HFFc6 (cell line): ENCODE data around the gene MYO10. TPM values are rescaled to one million over a fixed set of nuclear protein-coding genes. Genes with fewer than 3 reads are reported as not detected.
"Not testable (repeated sequence)": the region's sequence is repeated elsewhere in the genome, so short reads cannot be mapped to it uniquely, and the experiment has no call there.

Experiments used
- DNase-seq: peaks from one replicate; pipeline ENCODE4 v3.0.0-alpha.2; 2018
- H3K27ac Mint-ChIP-seq: 2 replicates; pipeline ENCODE4 v1.8.0; 2020; ENCODE audit warnings: mild to moderate bottlenecking, mixed read lengths
- H3K27me3 Mint-ChIP-seq: 2 replicates; pipeline ENCODE4 v1.8.0; 2021; ENCODE audit warnings: mild to moderate bottlenecking, moderate library complexity, mixed read lengths; ENCODE audit not compliant: insufficient read depth
- H3K36me3 Mint-ChIP-seq: 2 replicates; pipeline ENCODE4 v1.8.0; 2021; ENCODE audit warnings: low read depth, mixed read lengths
- H3K4me1 Mint-ChIP-seq: 2 replicates; pipeline ENCODE4 v1.8.0; 2020; ENCODE audit warnings: low read depth, mixed read lengths
- H3K4me3 Mint-ChIP-seq: 2 replicates; pipeline ENCODE4 v1.8.0; 2020; ENCODE audit warnings: mild to moderate bottlenecking, moderate library complexity, mixed read lengths
- H3K9me3 Mint-ChIP-seq: 2 replicates; pipeline ENCODE4 v1.8.0; 2020; ENCODE audit warnings: mild to moderate bottlenecking, mixed read lengths
- total RNA-seq, 6 experiments: library from RNA; stranded (reverse); fragmentation: NEBNext Ultra II Directional; extraction: Animal tissue kit (Norgen Biotek cat#: 25700); gene quantifications; 2 replicates in 1 of 6; 3 replicates in 5 of 6; pipeline ENCODE4 v1.2.3, GENCODE V29; 2021
- TF ChIP-seq, protein P1 (sequence below): fragments of 200-600 bp; sonication (generic); IDR thresholded peaks from 2 replicates; pipeline ENCODE4 v1.5.0; 2021; ENCODE audit warnings: antibody characterized with exemption, mild to moderate bottlenecking

The MYO10 gene
- total RNA-seq, 6 experiments from 2014 or later = 99.4 to 142 (median 129) TPM

GRCh38 chr5:16742938-16743337 is 193.2 kb downstream of the MYO10 start:
- no peak for DNase-seq
- Mint-ChIP-seq H3K27ac (peak overlapping the region; percentile 86), H3K4me3 (no peak overlapping the region), H3K27me3 (peaks cover 10% of the 10 kb centered on the region), H3K4me1 (peaks cover 42% of the 10 kb centered on the region), H3K36me3 (peaks cover 38% of the 10 kb centered on the region), H3K9me3 (0 out of 2 replicates have a peak, but pooled peaks cover 5% of the 10 kb centered on the region)
- TF ChIP-seq, protein P1, sequence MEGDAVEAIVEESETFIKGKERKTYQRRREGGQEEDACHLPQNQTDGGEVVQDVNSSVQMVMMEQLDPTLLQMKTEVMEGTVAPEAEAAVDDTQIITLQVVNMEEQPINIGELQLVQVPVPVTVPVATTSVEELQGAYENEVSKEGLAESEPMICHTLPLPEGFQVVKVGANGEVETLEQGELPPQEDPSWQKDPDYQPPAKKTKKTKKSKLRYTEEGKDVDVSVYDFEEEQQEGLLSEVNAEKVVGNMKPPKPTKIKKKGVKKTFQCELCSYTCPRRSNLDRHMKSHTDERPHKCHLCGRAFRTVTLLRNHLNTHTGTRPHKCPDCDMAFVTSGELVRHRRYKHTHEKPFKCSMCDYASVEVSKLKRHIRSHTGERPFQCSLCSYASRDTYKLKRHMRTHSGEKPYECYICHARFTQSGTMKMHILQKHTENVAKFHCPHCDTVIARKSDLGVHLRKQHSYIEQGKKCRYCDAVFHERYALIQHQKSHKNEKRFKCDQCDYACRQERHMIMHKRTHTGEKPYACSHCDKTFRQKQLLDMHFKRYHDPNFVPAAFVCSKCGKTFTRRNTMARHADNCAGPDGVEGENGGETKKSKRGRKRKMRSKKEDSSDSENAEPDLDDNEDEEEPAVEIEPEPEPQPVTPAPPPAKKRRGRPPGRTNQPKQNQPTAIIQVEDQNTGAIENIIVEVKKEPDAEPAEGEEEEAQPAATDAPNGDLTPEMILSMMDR = no peak

- H3K27me3 Mint-ChIP-seq = peaks cover 8% of the 10 kb centered on the region
- DNase-seq = no peak
- TF ChIP-seq, protein P1 = peak; percentile 11; the same call in 1 of the 2 replicates
- H3K4me1 Mint-ChIP-seq = peaks cover 62% of the 10 kb centered on the region
- H3K36me3 Mint-ChIP-seq = peaks cover 44% of the 10 kb centered on the region
- 0 out of 2 replicates have a peak, but pooled peaks cover 5% of the 10 kb centered on the region for H3K9me3 Mint-ChIP-seq
- H3K27ac Mint-ChIP-seq = peak overlapping the region; percentile 4; the same call in 1 of the 2 replicates
- H3K4me3 Mint-ChIP-seq = no peak overlapping the region
Measured at GRCh38 chr5:16740811-16741392, 195.2 kb downstream of the MYO10 start.

GRCh38 chr5:16740066-16740810 is 195.8 kb downstream of the MYO10 start:
- DNase-seq = no peak
- TF ChIP-seq, protein P1 = no peak
- Mint-ChIP-seq H3K4me1 (peaks cover 68% of the 10 kb centered on the region), H3K4me3 (no peak overlapping the region), H3K27me3 (peaks cover 8% of the 10 kb centered on the region), H3K9me3 (0 out of 2 replicates have a peak, but pooled peaks cover 5% of the 10 kb centered on the region), H3K36me3 (peaks cover 48% of the 10 kb centered on the region), H3K27ac (no peak overlapping the region; the same call in 1 of the 2 replicates)

GRCh38 chr5:16738393-16738792 is 197.7 kb downstream of the MYO10 start:
- peaks cover 60% of the 10 kb centered on the region for H3K4me1 Mint-ChIP-seq
- H3K36me3 Mint-ChIP-seq = peaks cover 56% of the 10 kb centered on the region
- peak overlapping the region; percentile 41 for H3K27ac Mint-ChIP-seq
- DNase-seq = peak; percentile 7
- not testable (repeated sequence) for H3K27me3 Mint-ChIP-seq, H3K4me3 Mint-ChIP-seq, H3K9me3 Mint-ChIP-seq

DNA sequence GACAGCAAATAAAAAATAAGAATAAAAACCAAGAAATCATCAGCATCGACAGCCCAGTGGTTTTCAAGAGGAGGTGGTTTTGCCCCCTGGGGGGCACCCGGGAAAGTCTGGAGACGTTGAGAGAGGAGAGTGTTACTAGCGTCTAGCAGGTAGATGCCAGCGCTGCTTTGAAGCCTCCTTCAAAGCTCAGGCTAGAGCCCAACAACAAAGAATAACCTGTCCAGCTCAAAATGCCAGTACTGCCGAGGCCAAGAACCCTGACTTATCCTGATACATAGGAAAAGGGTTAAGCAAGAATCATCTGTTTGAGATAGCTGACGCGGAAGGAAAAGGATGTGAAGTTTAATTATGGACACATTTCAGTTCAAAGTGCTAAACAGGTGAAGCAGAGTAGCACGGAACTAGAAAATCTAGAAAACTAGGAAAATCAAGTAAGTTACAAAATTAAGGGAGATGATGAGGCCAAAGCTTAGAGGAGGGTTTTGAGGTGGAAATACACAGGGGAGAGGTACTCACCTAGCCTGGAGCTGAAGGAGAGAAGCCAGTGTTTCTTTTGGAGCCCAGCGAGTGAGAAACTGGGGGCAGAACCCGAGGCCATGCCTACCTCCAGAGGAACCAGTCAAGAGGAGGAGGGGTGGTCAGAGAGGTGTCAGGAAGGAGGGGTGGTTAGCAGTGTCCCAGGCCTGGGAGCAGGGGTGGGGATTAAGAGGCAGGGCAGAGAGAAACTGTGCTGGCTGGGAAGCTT is 198.3 kb downstream of the MYO10 start:
- Mint-ChIP-seq H3K9me3 (0 out of 2 replicates have a peak, but pooled peaks cover 5% of the 10 kb centered on the region), H3K36me3 (peaks cover 56% of the 10 kb centered on the region), H3K4me3 (no peak overlapping the region)

More for the DNA sequence above, 198.3 kb downstream of the MYO10 start:
- Mint-ChIP-seq H3K27me3 (peaks cover 8% of the 10 kb centered on the region), H3K4me1 (peaks cover 55% of the 10 kb centered on the region), H3K27ac (peak overlapping the region; percentile 41)
- no peak for DNase-seq
- TF ChIP-seq, protein P1 = no peak
